Neuronal stem cell (in vitro differentiated cells): ENCODE results near the gene ASH1L.

Experiments
- DNase-seq: peaks from one replicate; pipeline ENCODE4 v3.0.0-alpha.2; 2013; ENCODE audit warnings: low spot score
- H2AFZ ChIP-seq: one replicate; pipeline ENCODE4 v1.6.1; 2013; ENCODE audit warnings: mild to moderate bottlenecking, low read length, inconsistent platforms
- H2AK5ac ChIP-seq: 2 replicates; pipeline ENCODE4 v1.6.1; 2013; ENCODE audit warnings: low read depth, mild to moderate bottlenecking, inconsistent platforms, low read length, moderate library complexity, mixed read lengths
- H2BK120ac ChIP-seq: 2 replicates; pipeline ENCODE4 v1.6.1; 2013; ENCODE audit warnings: low read depth, mild to moderate bottlenecking, inconsistent platforms, low read length, moderate library complexity, mixed read lengths
- H2BK12ac ChIP-seq: one replicate; pipeline ENCODE4 v1.6.1; 2013; ENCODE audit warnings: low read length, inconsistent platforms
- H2BK15ac ChIP-seq: 2 replicates; pipeline ENCODE4 v1.6.1; 2013; ENCODE audit warnings: mild to moderate bottlenecking, low read length, inconsistent platforms, mixed read lengths
- H2BK5ac ChIP-seq: one replicate; pipeline ENCODE4 v1.6.1; 2013; ENCODE audit warnings: inconsistent platforms, mild to moderate bottlenecking, low read length, moderate library complexity
- H3K14ac ChIP-seq: one replicate; pipeline ENCODE4 v1.6.1; 2013; ENCODE audit warnings: low read length, inconsistent platforms
- H3K18ac ChIP-seq: 2 replicates; pipeline ENCODE4 v1.6.1; 2013; ENCODE audit warnings: low read length, inconsistent platforms
- H3K23ac ChIP-seq: 2 replicates; pipeline ENCODE4 v1.6.1; 2013; ENCODE audit warnings: low read depth, mild to moderate bottlenecking, mixed read lengths, low read length, inconsistent platforms; ENCODE audit not compliant: poor library complexity
- H3K27ac ChIP-seq: replicated peaks from 3 replicates; pipeline ENCODE4 v1.5.1; 2013; ENCODE audit warnings: low read length, inconsistent platforms
- H3K27me3 ChIP-seq, 3 experiments: 2 replicates each; pipeline ENCODE4 v1.6.1; 2013; ENCODE audit warnings: low read length in 3 of 3, mild to moderate bottlenecking in 2 of 3, inconsistent platforms in 1 of 3, low read depth in 1 of 3, mixed read lengths in 1 of 3, moderate library complexity in 1 of 3; ENCODE audit not compliant: control insufficient read depth in 3 of 3, insufficient read depth in 3 of 3
- H3K36me3 ChIP-seq, 2 donors: replicated peaks in 1 of 2; 2 replicates each; pipeline ENCODE4 v1.6.1; 2013; ENCODE audit warnings: low read length in 2 of 2; ENCODE audit not compliant: control insufficient read depth in 2 of 2, insufficient read depth in 2 of 2
- H3K4ac ChIP-seq: 2 replicates; pipeline ENCODE4 v1.6.1; 2013; ENCODE audit warnings: inconsistent platforms, mild to moderate bottlenecking, low read length, moderate library complexity
- H3K4me1 ChIP-seq, 2 donors: 1 replicate in 1 of 2; 2 replicates in 1 of 2; pipeline ENCODE4 v1.6.1; 2013; ENCODE audit warnings: low read length in 2 of 2, low read depth in 1 of 2; ENCODE audit not compliant: control insufficient read depth in 2 of 2, insufficient read depth in 1 of 2
- H3K4me2 ChIP-seq: one replicate; pipeline ENCODE4 v1.6.1; 2013; ENCODE audit warnings: mild to moderate bottlenecking, low read length, inconsistent platforms; ENCODE audit not compliant: insufficient read depth, poor library complexity, severe bottlenecking
- H3K4me3 ChIP-seq, 2 donors: 2 replicates each; pipeline ENCODE4 v1.5.1; 2013; ENCODE audit warnings: low read length in 2 of 2, mild to moderate bottlenecking in 2 of 2, inconsistent platforms in 1 of 2, moderate library complexity in 1 of 2
- H3K79me1 ChIP-seq: one replicate; pipeline ENCODE4 v1.6.1; 2013; ENCODE audit warnings: low read depth, mild to moderate bottlenecking, inconsistent platforms, low read length, moderate library complexity
- H3K9ac ChIP-seq: one replicate; pipeline ENCODE4 v1.6.1; 2013; ENCODE audit warnings: mild to moderate bottlenecking, low read depth, low read length, inconsistent platforms; ENCODE audit not compliant: poor library complexity
- H3K9me3 ChIP-seq, 2 donors: replicated peaks in 1 of 2; 2 replicates each; pipeline versions ENCODE3 to v1.6.1; 2013; ENCODE audit warnings: low read length in 2 of 2, mild to moderate bottlenecking in 2 of 2, inconsistent platforms in 1 of 2, low read depth in 1 of 2, mixed read lengths in 1 of 2, moderate library complexity in 1 of 2; ENCODE audit not compliant: control insufficient read depth in 2 of 2, insufficient read depth in 1 of 2
- H4K8ac ChIP-seq: one replicate; pipeline ENCODE4 v1.6.1; 2013; ENCODE audit warnings: low read depth, mild to moderate bottlenecking, inconsistent platforms, low read length, moderate library complexity
- H4K91ac ChIP-seq: one replicate; pipeline ENCODE4 v1.6.1; 2013; ENCODE audit warnings: low read length, low read depth, mild to moderate bottlenecking, inconsistent platforms; ENCODE audit not compliant: poor library complexity
- WGBS, 2 donors: extraction: QIAGEN DNeasy Blood & Tissue Kit; methylation state at CpG; one replicate each; pipeline ENCODE4 v1.1.7; 2013; ENCODE audit warnings: missing lambda C conversion rate in 2 of 2, mixed read lengths in 1 of 2; ENCODE audit not compliant: insufficient read length in 2 of 2, insufficient replicate concordance in 1 of 2; ENCODE audit errors: extremely low coverage in 2 of 2; 5-methylcytosine and 5-hydroxymethylcytosine counted together

ASH1L gene

GRCh38 chr1:155478270-155478852 lies 84.2 kb downstream of the ASH1L start:
- Histone ChIP-seq H3K4me3 (no peak overlapping the region), H2BK5ac (no peak overlapping the region), H3K27ac (no peak overlapping the region), H3K36me3 (peaks cover 8 to 71% of the 10 kb centered on the region in 2 donors), H3K18ac (no peak overlapping the region), H4K8ac (no peak overlapping the region), H2BK12ac (no peak overlapping the region), H3K14ac (no peak overlapping the region), H3K9me3 (no peaks in the 10 kb centered on the region), H3K27me3 (no peaks in the 10 kb centered on the region), H2AK5ac (no peak overlapping the region), H3K4me2 (no peak overlapping the region), H4K91ac (no peak overlapping the region), H3K4me1 (peaks cover 0 to 2% of the 10 kb centered on the region in 2 donors), H3K4ac (no peak overlapping the region), H2BK15ac (no peak overlapping the region), H2BK120ac (no peak overlapping the region), H3K9ac (no peak overlapping the region), H3K23ac (no peak overlapping the region), H3K79me1 (no peaks in the 10 kb centered on the region), H2AFZ (no peak overlapping the region)
- WGBS, 2 donors: 100% methylated on average over 1 of the region's 8 CpGs; no CpG with 5 or more reads in 1 of the 2 donors
- no peak for DNase-seq

- peaks cover 1 to 56% of the 10 kb centered on the region in 2 donors for H3K36me3 ChIP-seq
- no peak overlapping the region for H3K4me3 ChIP-seq
- H2BK15ac ChIP-seq: no peak overlapping the region
- no peak overlapping the region for H2BK5ac ChIP-seq
- no peak overlapping the region for H2BK120ac ChIP-seq
- H3K4me1 ChIP-seq: no peaks in the 10 kb centered on the region
- H3K14ac ChIP-seq: no peak overlapping the region
- no peak overlapping the region for H3K4ac ChIP-seq
- no peak overlapping the region for H2BK12ac ChIP-seq
- no peak overlapping the region for H3K27ac ChIP-seq
- H3K27me3 ChIP-seq: no peaks in the 10 kb centered on the region
- no peak overlapping the region for H4K8ac ChIP-seq
- H3K9ac ChIP-seq: no peak overlapping the region
- no peak overlapping the region for H2AFZ ChIP-seq
- no peak overlapping the region for H3K23ac ChIP-seq
- DNase-seq: no peak
- H3K4me2 ChIP-seq: no peak overlapping the region
- no peak overlapping the region for H2AK5ac ChIP-seq
- WGBS, 2 donors: no CpG with 5 or more reads among the region's 5 CpGs
- peaks cover 3 to 19% of the 10 kb centered on the region in 2 donors for H3K9me3 ChIP-seq
- peaks cover 1% of the 10 kb centered on the region for H3K79me1 ChIP-seq
- H4K91ac ChIP-seq: no peak overlapping the region
- H3K18ac ChIP-seq: no peak overlapping the region
Measured at GRCh38 chr1:155474146-155474545, 88.5 kb downstream of the ASH1L start.

- Histone ChIP-seq H2BK120ac (no peak overlapping the region), H4K91ac (no peak overlapping the region), H2AK5ac (no peak overlapping the region), H3K9ac (no peak overlapping the region), H3K79me1 (peaks cover 1% of the 10 kb centered on the region), H3K4me1 (no peaks in the 10 kb centered on the region), H3K14ac (no peak overlapping the region), H2BK5ac (no peak overlapping the region), H3K36me3 (peaks cover 1 to 49% of the 10 kb centered on the region in 2 donors), H3K4me2 (no peak overlapping the region), H3K18ac (no peak overlapping the region), H3K4ac (no peak overlapping the region), H3K23ac (no peak overlapping the region), H2BK12ac (no peak overlapping the region), H3K4me3 (no peak overlapping the region), H2AFZ (no peak overlapping the region), H4K8ac (no peak overlapping the region), H3K9me3 (peaks cover 3 to 19% of the 10 kb centered on the region in 2 donors), H2BK15ac (no peak overlapping the region), H3K27me3 (no peaks in the 10 kb centered on the region), H3K27ac (no peak overlapping the region)
- no peak for DNase-seq
- no CpG with 5 or more reads among the region's 5 CpGs for WGBS, 2 donors
Measured at GRCh38 chr1:155473151-155473821, 89.3 kb downstream of the ASH1L start.

- peaks cover 1% of the 10 kb centered on the region for H3K79me1 ChIP-seq
- H3K4me2 ChIP-seq: no peak overlapping the region
- no peak overlapping the region for H2BK120ac ChIP-seq
- no peak overlapping the region for H3K14ac ChIP-seq
- no peak for DNase-seq
- no peaks in the 10 kb centered on the region for H3K27me3 ChIP-seq
- no peak overlapping the region for H3K4ac ChIP-seq
- no peak overlapping the region for H4K8ac ChIP-seq
- H3K4me1 ChIP-seq: no peaks in the 10 kb centered on the region
- no peak overlapping the region for H2AK5ac ChIP-seq
- no peak overlapping the region for H4K91ac ChIP-seq
- no peak overlapping the region for H2AFZ ChIP-seq
- H3K27ac ChIP-seq: no peak overlapping the region
- H3K18ac ChIP-seq: no peak overlapping the region
- H2BK12ac ChIP-seq: no peak overlapping the region
- H3K4me3 ChIP-seq: no peak overlapping the region
- peaks cover 1 to 42% of the 10 kb centered on the region in 2 donors for H3K36me3 ChIP-seq
- no peak overlapping the region for H3K9ac ChIP-seq
- no peak overlapping the region for H2BK5ac ChIP-seq
- H3K9me3 ChIP-seq: peaks cover 3 to 19% of the 10 kb centered on the region in 2 donors
- H2BK15ac ChIP-seq: no peak overlapping the region
- no CpG with 5 or more reads among the region's 2 CpGs for WGBS, 2 donors
- no peak overlapping the region for H3K23ac ChIP-seq
Measured at GRCh38 chr1:155472491-155473083, 90.0 kb downstream of the ASH1L start.
